ENCODE results near the gene ACTN3. TPM values are rescaled to one million over a fixed set of nuclear protein-coding genes. Genes with fewer than 3 reads are reported as not detected.

The ACTN3 gene
- total RNA-seq, 2 donors from 2014 or later = not detected

DNA sequence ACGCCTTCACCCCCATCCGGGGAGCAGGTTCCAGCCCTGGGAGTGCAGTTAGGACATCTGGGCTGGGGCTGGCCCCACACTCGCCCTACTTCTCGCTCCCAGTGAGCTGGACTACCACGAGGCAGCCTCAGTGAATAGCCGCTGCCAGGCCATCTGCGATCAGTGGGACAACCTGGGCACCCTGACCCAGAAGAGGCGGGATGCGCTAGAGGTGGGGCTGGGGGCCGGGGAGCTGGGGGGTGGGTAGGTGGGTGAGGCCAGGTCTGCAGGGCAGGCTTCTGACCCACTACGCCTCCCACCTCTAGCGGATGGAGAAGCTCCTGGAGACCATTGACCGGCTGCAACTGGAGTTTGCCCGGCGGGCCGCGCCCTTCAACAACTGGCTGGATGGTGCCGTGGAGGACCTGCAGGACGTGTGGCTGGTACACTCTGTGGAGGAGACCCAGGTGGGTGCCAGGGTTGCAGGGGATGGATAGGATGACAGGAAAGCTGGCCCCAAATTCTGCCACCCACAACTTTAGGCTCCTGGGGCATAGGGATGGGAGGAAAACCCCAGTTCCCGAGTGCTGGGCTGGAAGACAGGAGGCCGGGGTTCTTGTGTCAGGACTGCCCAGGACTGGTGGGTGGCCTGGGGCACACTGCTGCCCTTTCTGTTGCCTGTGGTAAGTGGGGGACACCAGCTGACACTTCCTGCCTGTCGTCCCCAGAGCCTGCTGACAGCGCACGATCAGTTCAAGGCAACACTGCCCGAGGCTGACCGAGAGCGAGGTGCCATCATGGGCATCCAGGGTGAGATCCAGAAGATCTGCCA is 13.4 kb downstream of the ACTN3 start:
- no peak for DNase-seq (ENCODE audit: low spot score)
- TF ChIP-seq CTCF (IDR thresholded peaks at IDR 0.05) (no peak), POLR2AphosphoS5 (IDR thresholded peaks at IDR 0.05) (no peak)
- 75% methylated on average over 27 of the region's 27 CpGs for whole genome bisulfite sequencing
- no peaks in the 10 kb centered on the region for H3K9me3 ChIP-seq
- intact Hi-C loops (cut with DNase I) = no loop called here
- H3K36me3 ChIP-seq = no peaks in the 10 kb centered on the region
- no peak overlapping the region for H3K27ac ChIP-seq
- H3K4me3 ChIP-seq = no peak overlapping the region
- no peaks in the 10 kb centered on the region for H3K27me3 ChIP-seq (replicated peaks; ENCODE audit: insufficient read depth)
- no peaks in the 10 kb centered on the region for H3K4me1 ChIP-seq (replicated peaks)

- no peak for TF ChIP-seq POLR2AphosphoS5 (IDR thresholded peaks at IDR 0.05)
- no peak for TF ChIP-seq POLR2A (IDR thresholded peaks at IDR 0.05)
- TF ChIP-seq CTCF (IDR thresholded peaks at IDR 0.05) = no peak
- Histone ChIP-seq H3K9me3 (no peaks in the 10 kb centered on the region), H3K27me3 (replicated peaks; ENCODE audit: insufficient read depth) (no peaks in the 10 kb centered on the region), H3K4me3 (no peak overlapping the region), H3K36me3 (no peaks in the 10 kb centered on the region), H3K4me1 (replicated peaks) (no peaks in the 10 kb centered on the region), H3K27ac (no peak overlapping the region)
- DNase-seq (ENCODE audit: low spot score) = no peak
- intact Hi-C loops (cut with DNase I) = no loop called here
- 83% methylated on average over 13 of the region's 14 CpGs for WGBS
These were observed 14.7 kb downstream of the ACTN3 start for GRCh38 chr11:66561178-66561974.

DNA sequence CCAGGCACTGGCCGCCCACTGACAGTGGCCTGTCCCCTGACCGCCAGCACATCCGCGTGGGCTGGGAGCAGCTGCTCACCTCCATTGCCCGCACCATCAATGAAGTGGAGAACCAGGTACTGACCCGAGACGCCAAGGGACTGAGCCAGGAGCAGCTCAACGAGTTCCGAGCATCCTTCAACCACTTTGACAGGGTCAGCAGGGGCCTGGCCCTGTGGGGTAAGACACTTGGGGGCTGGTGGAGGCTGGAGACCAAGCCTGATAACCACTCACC is 15.2 kb downstream of the ACTN3 start:
- H3K36me3 ChIP-seq = no peaks in the 10 kb centered on the region
- DNase-seq (ENCODE audit: low spot score) = no peak
- no peaks in the 10 kb centered on the region for H3K9me3 ChIP-seq
- WGBS = 93% methylated on average over 8 of the region's 9 CpGs
- H3K27ac ChIP-seq = no peak overlapping the region
- H3K4me3 ChIP-seq = no peak overlapping the region
- TF ChIP-seq CTCF (IDR thresholded peaks at IDR 0.05) (no peak), POLR2AphosphoS5 (IDR thresholded peaks at IDR 0.05) (no peak), POLR2A (IDR thresholded peaks at IDR 0.05) (no peak)
- H3K27me3 ChIP-seq (replicated peaks; ENCODE audit: insufficient read depth) = no peaks in the 10 kb centered on the region
- intact Hi-C loops (cut with DNase I) = no loop called here
- H3K4me1 ChIP-seq (replicated peaks) = no peaks in the 10 kb centered on the region

DNA sequence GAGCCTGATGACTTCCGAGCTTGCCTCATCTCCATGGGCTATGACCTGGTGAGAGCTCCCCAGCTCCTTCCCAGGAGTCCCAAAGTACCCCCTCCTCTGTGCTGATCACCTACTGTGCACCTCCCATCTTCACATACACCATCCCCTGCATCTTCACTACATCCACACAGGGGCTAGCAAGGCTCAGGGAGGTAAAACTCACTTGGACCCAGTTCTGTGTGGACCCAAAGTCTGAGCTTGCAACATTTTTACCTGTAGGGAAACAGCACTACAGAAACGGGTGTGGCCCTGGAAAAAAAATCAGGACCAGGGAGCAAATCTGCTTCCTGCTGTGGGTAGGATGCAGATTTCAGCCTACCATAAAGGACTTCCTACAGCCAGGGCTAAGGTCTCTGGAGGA is 15.6 kb downstream of the ACTN3 start:
- intact Hi-C loops (cut with DNase I) = no loop called here

More for the DNA sequence above, 15.6 kb downstream of the ACTN3 start:
- no peak for DNase-seq (ENCODE audit: low spot score)
- Histone ChIP-seq H3K27me3 (replicated peaks; ENCODE audit: insufficient read depth) (no peaks in the 10 kb centered on the region), H3K4me3 (no peak overlapping the region), H3K27ac (no peak overlapping the region), H3K4me1 (replicated peaks) (no peaks in the 10 kb centered on the region), H3K36me3 (no peaks in the 10 kb centered on the region), H3K9me3 (no peaks in the 10 kb centered on the region)
- TF ChIP-seq CTCF (IDR thresholded peaks at IDR 0.05) (no peak), POLR2A (IDR thresholded peaks at IDR 0.05) (no peak), POLR2AphosphoS5 (IDR thresholded peaks at IDR 0.05) (no peak)
- WGBS = 86% methylated on average over 2 of the region's 2 CpGs
